Kidney capillary endothelial cell (primary cell): ENCODE measurements around the gene CLIC3.

ENCODE experiments used
- DNase-seq: peaks from one replicate; pipeline ENCODE4 v3.0.0-alpha.2; 2018; ENCODE audit warnings: low spot score

The CLIC3 gene

GRCh38 chr9:137000177-137000930, 4.0 kb upstream of the CLIC3 start:
- DNase-seq, result no peak

GRCh38 chr9:136997830-136998234, 1.5 kb upstream of the CLIC3 start:
- DNase-seq, result peak; percentile 46

- no peak for DNase-seq
Observed at GRCh38 chr9:136997371-136997770, 1.0 kb upstream of the CLIC3 start.

GRCh38 chr9:136995772-136996311, 526 bp downstream of the CLIC3 start:
- no peak for DNase-seq

GRCh38 chr9:136995362-136995761, 1.0 kb downstream of the CLIC3 start:
- DNase-seq, result no peak

- DNase-seq, result no peak
Observed at GRCh38 chr9:136994888-136995230, 1.5 kb downstream of the CLIC3 start.

- DNase-seq, result no peak
Observed at GRCh38 chr9:136994180-136994887, 2.0 kb downstream of the CLIC3 start.

GRCh38 chr9:136992819-136993369, 3.5 kb downstream of the CLIC3 start:
- DNase-seq, result no peak

GRCh38 chr9:136991993-136992818, 4.2 kb downstream of the CLIC3 start, which contains the start of gene PAXX:
TSS of gene PAXX (plus strand) at chr9:136992422. CDS start at chr9:136992444, 22 bp downstream.
- DNase-seq, result peak; percentile 86

- no peak for DNase-seq
Observed at GRCh38 chr9:136990242-136990911, 6.0 kb downstream of the CLIC3 start.

GRCh38 chr9:136988872-136989271, 7.5 kb downstream of the CLIC3 start:
- no peak for DNase-seq

GRCh38 chr9:136985853-136986252, 10.5 kb downstream of the CLIC3 start:
- no peak for DNase-seq

- DNase-seq, result no peak
Observed at GRCh38 chr9:136985027-136985602, 11.3 kb downstream of the CLIC3 start.

GRCh38 chr9:136984464-136985026, 11.8 kb downstream of the CLIC3 start:
- DNase-seq, result no peak

- DNase-seq, result no peak
Observed at GRCh38 chr9:136983656-136984314, 12.6 kb downstream of the CLIC3 start.

GRCh38 chr9:136983167-136983566, 13.2 kb downstream of the CLIC3 start:
- no peak for DNase-seq

GRCh38 chr9:136982232-136983051, 13.9 kb downstream of the CLIC3 start, which contains the start of gene LCNL1:
TSS of gene LCNL1 (plus strand) at chr9:136982993. CDS start at chr9:136983587, 594 bp downstream.
- DNase-seq, result no peak

GRCh38 chr9:136981588-136982231, 14.7 kb downstream of the CLIC3 start:
- DNase-seq, result peak; percentile 86
